GM19099 (cell line): Measurements from ENCODE around the gene ZNF516.

Experiments
- POLR2A ChIP-seq: IDR thresholded peaks from 3 replicates; pipeline ENCODE4 v1.6.1; 2011; ENCODE audit warnings: low read depth; ENCODE audit not compliant: insufficient read length; ENCODE audit errors: extremely low read depth

The ZNF516 gene

DNA sequence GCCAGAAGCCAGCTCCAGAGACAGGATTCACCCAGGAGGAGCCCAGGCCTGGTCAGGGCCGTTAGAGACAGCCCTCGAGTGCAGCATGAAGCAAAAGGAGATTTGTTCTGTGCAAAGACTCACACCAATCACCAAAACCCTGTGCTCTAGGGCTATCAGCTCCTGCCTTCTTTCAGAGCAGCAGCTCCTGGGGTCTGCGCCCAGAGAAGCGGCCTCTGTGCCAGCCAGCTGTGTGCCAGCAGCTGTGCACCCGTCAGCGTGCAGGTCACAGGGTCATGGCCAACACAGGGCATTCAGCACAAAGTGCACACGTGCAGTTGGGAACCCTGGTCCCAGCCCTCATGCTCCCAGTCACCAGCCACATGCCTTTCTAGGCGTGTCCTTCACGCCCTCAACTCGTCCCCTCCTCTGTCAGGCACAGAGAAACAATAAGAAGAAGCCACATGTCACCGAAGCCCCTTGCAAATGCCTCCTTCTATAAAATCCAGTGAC, 49.3 kb downstream of the ZNF516 start:
- no peak for TF ChIP-seq POLR2A

DNA sequence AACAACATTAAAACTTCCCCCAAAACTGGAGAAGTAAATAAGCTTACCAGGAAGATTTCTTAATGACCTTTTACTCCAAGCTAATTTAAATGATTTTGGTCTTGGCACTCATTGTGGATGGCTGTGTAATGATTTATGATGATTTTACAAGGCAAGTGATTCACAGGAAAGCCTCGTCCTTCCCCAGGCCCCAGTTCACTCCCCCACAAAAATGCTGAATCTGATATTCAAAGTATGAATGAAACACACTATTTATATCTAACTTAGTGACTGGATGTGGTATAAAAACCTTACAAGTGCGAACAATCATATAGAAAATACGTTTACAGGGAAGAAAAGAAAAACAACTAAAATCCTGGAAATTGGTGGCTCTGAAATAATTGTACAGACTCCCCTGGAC, 49.8 kb downstream of the ZNF516 start:
- no peak for TF ChIP-seq POLR2A

DNA sequence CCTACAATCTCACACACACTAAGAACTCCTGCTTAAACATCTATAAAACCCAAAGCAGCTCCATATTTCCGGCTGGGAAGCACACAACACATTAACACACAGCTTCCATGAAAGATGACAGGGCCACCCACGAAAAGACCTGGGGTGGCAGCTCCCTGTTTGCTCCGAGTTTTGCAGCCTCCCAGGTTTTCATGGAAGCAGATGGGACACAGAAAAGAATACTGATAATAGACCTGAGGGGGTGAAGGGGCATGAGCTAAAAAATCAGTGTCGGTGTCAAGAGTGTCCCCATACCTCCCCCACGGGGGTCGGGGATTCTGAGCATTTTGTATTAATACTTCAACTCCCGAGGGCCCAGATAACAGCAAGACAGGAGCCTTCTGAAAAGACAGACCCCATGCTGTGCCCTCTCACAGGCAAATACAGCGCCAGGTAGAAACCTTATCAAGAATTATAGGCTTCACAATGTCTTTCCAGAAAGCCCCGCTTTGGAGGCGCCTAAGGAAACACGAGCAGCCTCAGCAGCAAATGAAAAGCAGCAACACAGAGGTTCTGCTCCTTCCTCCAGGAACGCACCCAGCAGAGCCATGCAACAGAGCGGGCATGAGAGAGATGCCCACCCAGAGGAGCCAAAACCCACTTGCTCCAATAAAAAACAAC, 50.5 kb downstream of the ZNF516 start:
- no peak for TF ChIP-seq POLR2A

DNA sequence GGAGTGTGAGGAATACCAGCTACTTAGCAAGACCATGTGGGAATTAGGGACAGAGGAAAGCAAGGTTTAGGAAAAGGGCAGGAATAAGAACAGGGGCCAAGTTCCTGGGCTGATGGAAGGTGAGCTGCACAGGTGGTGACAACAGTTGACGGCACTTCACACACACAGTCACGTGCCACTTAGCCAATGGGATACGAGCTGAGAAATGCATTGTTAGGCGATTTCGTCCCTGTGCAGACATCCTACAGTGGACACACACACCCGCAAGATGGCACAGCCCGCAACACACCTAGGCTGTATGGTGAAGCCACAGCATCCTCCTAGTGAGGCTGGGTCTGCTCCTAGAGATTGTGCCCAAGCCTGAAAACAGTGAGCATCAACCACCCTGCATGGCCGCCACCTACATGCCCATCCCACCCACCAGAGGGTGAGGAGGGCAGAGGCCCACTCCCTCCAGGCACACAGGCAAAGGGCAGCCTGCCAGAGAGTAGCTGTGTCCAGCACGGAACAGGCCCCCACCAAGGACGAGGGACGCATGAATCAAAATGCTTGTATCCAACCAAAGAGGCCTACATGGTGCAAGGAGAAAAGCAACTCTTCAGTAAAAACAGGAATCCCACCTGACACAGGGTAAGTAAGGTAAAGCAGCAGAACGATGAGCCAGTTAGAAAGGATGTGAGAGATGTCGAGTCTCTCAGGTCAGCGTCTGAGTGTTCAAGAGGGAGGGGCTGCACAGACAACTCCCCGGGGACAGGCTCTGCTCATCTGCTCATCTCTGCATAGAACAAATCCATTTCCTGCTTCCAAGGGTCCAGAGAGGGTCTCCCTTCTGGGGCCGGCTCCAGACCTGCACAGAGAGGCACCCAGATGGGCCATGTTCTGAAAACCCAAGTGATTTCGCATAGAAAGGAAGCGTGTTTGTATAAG, 51.3 kb downstream of the ZNF516 start:
- no peak for TF ChIP-seq POLR2A

DNA sequence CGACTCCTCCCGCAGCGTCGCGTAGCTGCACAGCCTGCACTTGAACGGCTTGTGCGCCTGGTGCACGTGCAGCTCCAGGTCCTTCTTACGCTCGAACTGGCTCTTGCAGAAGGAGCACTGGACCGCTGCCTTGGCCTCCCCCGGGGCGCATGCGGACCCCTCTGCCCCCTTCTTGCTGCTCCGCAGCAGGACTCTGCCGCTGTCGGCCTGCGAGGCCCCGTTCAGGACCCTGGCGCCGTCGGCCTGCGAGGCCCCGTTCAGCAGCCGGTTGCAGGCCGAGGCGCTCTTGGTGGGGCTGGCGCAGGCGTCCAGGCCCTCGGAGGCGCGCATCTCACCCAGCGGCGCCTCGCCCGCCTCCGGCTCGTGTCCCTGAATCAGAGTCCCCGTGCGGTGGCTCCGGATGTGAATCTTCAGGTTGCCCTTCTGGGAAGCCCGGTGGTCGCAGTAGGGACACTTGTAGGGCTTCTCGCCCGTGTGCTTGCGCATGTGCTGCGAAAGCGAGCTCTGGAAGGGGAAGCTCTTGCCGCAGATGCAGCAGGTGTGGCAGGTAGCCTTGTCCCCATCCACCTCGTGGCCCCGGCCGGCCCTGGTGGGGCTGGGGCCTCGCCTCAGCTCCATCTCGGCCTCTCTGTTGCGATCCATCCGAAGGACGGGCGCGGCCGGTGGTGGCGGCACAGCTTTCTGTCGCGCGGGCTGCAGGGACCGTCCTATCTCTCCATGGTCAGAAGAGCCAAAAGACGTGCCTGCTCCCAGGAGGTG, 52.5 kb downstream of the ZNF516 start:
- TF ChIP-seq POLR2A = no peak

- TF ChIP-seq POLR2A = no peak
Measured at GRCh38 chr18:76441668-76442412, 53.2 kb downstream of the ZNF516 start.

GRCh38 chr18:76441002-76441667, 53.9 kb downstream of the ZNF516 start:
- TF ChIP-seq POLR2A = no peak

- no peak for TF ChIP-seq POLR2A
Measured at GRCh38 chr18:76437910-76438309, 57.1 kb downstream of the ZNF516 start.

- no peak for TF ChIP-seq POLR2A
Measured at GRCh38 chr18:76437011-76437410, 58.0 kb downstream of the ZNF516 start.

- no peak for TF ChIP-seq POLR2A
Measured at GRCh38 chr18:76436342-76436741, 58.7 kb downstream of the ZNF516 start.

- TF ChIP-seq POLR2A = no peak
Measured at GRCh38 chr18:76435316-76435989, 59.6 kb downstream of the ZNF516 start.

GRCh38 chr18:76434452-76434851, 60.6 kb downstream of the ZNF516 start:
- TF ChIP-seq POLR2A = no peak

GRCh38 chr18:76433788-76434187, 61.3 kb downstream of the ZNF516 start:
- no peak for TF ChIP-seq POLR2A
